Activated T-cell treated with anti-CD3 and anti-CD28 coated beads for 1 hour (primary cell): ENCODE results near the gene SLC9A5.
A peak's percentile ranks its signal among the peaks of the same experiment; 100 is the strongest.

ENCODE experiments used
- DNase-seq: peaks from one replicate; pipeline ENCODE4 v3.0.0-alpha.2; 2020; ENCODE audit warnings: low read depth

Gene SLC9A5

GRCh38 chr16:67238806-67239470 lies 9.8 kb upstream of the SLC9A5 start:
- DNase-seq: no peak

DNA sequence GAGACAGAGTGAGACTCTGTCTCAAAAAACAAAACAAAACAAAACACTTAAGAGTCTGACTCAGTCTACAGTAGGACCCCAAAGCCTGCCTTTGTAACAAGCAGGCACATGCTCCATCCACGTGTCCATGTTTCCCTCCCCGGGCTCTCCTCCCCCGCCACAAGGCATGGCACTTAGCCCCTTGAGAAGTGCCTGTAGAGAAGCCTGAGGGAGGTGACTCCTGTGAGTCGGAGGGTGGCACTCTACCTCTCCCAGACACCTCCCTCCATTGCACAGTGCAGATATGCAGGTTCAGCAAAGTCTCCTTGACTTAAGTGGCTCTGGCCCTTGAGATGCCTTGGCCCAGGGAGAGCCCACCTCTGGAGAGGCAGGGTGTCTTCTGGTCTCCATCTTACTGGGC lies 8.3 kb upstream of the SLC9A5 start:
- no peak for DNase-seq

GRCh38 chr16:67241008-67241900 lies 7.5 kb upstream of the SLC9A5 start:
- no peak for DNase-seq

- DNase-seq: no peak
Measured at GRCh38 chr16:67242138-67242730, 6.5 kb upstream of the SLC9A5 start.

DNA sequence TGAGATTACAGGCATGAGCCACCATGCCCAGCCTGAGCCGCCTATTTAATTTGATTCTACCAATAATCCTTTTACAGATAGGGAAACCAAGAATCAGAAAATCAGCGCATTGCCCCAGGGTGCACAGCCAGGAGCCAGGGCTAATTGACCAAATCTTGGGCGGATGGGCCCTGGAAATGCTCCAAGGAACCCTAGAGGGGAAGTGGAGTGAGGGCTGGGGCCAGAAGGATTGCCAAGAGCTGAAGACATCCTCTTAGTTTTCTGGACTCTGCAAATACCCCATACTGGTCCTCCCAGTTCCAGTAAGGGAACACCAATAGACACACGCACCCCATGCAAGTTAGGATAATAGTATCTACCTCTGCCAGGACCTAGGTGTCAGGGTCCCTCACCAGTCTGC lies 5.3 kb upstream of the SLC9A5 start:
- no peak for DNase-seq

DNA sequence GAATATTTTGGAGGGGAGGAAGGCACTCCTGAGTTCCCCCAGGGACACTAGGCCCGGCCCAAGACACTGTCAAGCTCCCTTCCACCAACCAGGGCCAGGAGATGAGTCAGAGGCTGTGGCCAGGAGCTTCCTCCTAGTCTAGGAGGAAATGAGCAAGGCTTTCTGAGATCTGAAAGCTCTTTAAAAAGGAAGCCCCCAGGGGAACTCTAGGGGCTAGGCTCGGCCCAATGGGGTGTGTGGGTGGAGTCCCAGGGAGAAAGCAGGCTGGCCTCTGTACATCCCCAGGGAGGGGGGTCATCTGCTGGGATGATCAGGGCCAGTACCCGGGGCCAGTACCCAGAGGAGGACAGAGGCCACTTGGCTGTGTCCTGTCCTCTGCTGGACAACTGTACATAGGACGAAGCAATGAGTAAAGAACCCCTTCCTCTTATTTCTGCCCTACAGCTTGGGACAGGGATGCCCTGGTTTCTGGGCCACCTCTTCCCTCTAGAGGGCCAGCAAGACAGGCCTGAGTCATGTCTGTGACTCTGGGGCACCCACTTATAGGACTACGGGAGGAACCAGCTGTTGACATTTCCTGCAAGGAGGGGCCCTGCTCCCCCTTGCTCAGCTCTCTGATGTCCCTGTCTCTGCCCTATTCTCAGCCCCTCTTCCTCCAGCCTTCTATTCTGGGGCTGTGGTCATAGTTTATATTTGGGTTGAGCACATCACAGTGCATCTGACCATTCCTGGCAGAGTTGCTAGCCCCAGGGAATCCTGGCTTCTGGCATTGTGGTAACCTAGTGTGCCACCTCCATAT lies 4.2 kb upstream of the SLC9A5 start:
- peak; percentile 61 for DNase-seq

DNA sequence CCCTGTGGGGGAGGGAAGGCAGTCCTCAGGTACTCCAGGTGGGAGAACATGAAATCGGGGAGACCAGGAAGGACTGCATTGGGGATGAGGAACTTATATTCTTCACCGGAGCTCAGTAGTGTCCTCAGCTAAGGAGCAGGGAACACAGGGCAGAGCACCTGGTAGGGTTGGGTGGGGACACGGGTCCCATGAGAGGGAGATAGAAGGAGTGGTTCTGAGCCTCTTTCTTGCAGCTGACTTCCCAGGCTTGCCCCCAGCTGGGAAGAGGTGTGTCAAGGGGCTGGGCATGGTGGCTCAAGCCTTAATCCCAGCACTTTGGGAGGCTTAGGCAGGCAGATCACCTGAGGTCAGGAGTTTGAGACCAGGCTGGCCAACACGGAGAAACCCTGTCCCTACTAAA lies 3.6 kb upstream of the SLC9A5 start:
- DNase-seq: no peak

DNA sequence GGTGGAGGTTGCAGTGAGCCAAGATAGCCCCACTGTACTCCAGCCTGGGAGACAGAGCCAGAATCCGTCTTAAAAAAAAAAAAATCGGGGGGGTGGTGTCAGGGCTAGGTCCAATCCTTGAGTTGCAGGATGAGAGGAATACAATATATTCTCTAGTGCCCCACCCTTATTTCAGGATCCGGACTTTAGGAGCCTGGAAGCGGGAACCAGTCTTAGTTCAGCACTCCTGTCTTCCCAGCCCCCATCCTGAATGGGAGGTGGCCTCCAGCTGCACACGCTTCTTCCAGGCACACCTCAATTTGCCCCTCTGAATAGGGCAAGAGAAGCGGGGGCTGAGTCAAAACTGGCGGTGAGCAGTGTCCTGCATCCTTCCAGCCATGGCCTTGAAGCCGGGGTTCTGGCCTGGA lies 3.1 kb upstream of the SLC9A5 start:
- DNase-seq: no peak

DNA sequence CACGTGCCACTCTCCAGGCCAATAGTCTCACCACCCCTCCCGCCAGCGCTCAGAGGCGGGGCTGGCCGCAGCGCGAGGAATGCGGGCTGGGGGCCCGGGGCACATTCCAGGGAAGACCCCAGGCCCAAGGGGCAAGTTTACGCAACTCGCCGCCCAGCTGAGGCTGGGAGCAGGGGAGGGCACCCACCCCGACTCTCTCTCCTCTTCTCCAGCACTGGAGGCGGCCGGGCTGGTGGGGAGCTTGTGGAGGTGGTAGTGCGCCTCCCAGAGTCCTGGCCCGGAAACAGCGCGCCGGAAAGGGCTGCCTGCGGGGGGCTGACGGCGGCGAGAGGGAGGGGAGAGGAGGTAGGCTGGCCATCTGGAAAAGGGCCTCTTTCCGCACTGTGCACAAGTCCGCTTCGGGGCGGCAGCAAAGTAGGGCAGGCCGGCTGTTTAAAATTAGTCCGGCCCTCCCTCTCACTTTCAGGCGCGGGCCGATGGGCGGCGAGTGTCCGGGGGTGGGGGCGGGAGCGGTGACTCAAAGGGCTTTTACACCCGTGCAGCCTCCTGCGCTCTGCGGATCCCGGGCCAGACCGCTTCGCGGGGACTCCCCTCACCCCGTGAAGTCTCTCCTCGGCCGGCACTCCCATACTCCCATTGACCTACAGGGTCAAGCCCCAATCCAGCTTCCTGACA lies 2.6 kb upstream of the SLC9A5 start:
- peak; percentile 27 for DNase-seq

GRCh38 chr16:67246756-67247191 lies 2.0 kb upstream of the SLC9A5 start:
- peak; percentile 22 for DNase-seq

DNA sequence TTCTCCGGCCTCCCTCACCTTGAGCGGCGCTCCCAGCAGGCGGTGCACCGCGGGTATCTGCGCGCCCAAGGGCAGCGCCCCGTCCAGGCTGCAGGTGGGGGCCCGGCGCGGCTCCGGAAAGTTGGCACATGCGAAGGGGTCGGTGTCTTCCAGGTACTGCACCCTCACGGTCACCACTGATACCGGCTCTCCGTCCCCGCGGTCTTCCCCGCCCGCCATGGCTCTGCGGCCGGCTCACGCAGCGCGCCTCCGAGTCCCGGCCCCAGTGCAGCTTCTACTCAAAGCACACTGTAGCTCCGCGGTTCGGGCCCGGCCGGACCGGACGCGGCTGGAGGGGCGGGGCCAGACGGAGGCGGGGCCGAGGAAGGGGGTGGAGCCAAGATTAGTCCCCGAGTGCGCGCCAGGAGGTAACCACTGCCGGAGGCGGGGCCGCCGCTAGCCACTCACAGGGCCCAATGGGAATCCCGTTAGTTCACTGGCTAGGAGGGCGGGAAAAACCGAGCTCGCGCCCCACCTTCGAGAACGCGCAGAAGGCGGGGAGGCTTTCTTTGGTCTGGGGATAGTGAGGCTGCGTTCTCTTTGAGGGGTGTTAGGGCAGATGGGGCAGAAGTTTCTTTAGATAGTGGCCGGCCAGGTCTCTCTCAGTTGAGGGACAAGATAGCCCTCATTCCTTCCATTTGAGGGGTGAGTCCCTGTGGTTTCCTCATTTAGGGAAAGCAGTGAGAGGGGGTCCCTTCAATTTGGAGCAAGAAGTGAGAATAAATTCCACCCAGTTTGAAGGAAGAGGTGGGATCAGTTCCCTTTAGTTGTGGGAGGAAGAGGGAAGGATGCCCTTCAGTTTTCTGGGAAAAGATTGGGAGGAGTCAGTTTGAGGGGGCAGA lies 1.3 kb upstream of the SLC9A5 start, which contains the start of gene FHOD1:
Gene FHOD1, minus strand, starts transcription at position 290 of the 881 bp plus-strand sequence. Its CDS starts 71 bp downstream, at position 219.
- peak; percentile 95 for DNase-seq

- DNase-seq: no peak
Measured at GRCh38 chr16:67248073-67248400, 742 bp upstream of the SLC9A5 start.

GRCh38 chr16:67249178-67250044 lies 632 bp downstream of the SLC9A5 start:
- no peak for DNase-seq

DNA sequence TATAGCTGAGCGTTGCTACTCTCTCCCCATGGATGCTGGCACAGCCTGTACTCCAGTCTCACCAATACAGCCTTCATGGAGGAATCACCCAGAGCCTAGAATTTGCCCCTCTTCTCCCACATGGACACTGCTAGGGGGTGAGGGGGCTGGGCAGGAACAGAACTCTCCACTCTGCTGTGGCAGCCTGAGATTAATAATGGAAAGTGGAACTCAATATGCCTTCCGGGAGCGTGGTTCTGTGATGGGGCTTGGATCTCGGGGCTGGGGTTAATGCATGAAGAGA lies 1.2 kb downstream of the SLC9A5 start:
- no peak for DNase-seq

DNA sequence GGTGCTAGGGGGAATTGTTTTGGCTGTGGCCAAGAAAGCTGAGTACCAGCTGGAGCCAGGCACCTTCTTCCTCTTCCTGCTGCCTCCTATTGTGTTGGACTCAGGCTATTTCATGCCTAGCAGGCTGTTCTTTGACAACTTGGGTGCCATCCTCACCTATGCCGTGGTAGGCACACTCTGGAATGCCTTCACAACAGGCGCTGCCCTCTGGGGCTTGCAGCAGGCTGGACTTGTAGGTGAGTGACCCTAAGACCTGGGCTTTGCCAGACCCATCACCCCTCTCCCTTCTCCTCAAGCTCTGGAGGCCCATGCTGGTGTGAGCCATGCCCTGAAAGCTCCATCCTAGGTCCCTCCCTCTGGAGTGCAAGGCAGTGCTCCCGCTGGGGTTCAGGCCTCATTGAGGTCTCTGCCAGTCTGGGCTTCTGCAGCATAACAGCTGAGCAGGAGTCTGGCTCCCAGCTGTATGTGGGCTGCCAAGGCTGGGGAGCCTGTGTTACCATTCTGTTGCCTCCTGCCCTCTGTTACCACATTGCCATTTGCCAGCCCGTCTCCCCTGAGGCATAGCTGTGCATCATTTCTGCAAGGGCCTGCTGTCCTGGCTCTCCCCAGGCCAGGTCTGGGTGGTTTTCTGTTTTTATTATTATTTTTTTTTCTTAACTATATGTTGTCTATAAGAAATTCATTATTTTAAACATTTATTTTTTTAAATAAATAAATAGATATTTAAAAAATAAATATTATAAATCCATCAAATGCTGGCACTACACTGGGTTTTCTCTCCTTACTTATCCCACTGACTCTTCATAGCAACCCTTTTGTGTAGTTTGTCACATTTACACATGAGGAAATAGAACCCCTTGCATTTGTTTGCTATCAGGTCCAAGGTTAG lies 4.1 kb downstream of the SLC9A5 start:
- DNase-seq: no peak

DNA sequence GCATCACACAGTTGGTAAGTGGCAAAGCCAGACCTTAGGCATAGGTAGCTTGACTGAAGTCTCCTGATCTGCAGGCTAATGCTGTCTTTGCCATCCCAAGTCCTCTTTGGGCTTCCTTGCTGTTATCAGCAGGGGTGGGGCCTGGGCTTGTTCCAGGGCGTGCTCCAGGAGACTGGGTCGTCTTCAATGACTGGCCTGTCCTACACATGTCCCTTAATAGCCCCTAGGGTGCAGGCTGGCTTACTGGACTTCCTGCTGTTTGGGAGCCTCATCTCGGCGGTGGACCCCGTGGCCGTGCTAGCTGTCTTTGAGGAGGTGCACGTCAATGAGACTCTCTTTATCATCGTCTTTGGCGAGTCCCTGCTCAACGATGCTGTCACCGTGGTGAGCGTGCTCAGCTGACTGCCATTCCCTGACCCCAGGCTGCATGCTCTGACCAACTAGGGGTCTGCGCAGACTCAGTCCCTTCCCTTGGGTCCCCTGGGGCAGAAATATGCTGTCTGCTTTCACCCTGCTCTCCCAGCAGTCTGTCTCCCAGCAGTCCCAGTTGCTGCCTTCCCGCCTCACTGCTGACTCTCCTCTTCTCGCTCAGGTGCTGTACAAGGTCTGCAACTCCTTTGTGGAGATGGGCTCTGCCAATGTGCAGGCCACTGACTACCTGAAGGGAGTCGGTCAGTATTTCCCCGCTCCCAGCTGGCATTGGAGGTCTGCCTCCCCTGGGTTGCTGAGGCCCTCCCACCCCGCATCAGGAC lies 6.2 kb downstream of the SLC9A5 start:
- no peak for DNase-seq

- no peak for DNase-seq
Measured at GRCh38 chr16:67255553-67256221, 6.9 kb downstream of the SLC9A5 start.
